Upper lobe of left lung (tissue), 6 donors: ENCODE data around the gene KRTAP21-3. TPM values are rescaled to one million over a fixed set of nuclear protein-coding genes. Genes with fewer than 3 reads are reported as not detected.

Experiments used
- ATAC-seq, 2 donors: fragments of 200-7000 bp; cut with Tn5 transposase; one replicate each; pipeline ENCODE4 v1.9.1; 2022; ENCODE audit warnings: mild to moderate bottlenecking in 2 of 2, moderate library complexity in 2 of 2; ENCODE audit not compliant: low FRiP score in 2 of 2
- DNase-seq, 2 donors: peaks; one replicate each; pipeline ENCODE4 v3.0.0-alpha.2; 2019 to 2020
- H3K27ac ChIP-seq, 4 donors: fragments of 200-600 bp; sonication (generic); one replicate each; pipeline ENCODE4 v1.5.1; 2016 to 2019
- H3K27me3 ChIP-seq, 4 donors: fragments of 200-600 bp; sonication (generic); one replicate each; pipeline ENCODE4 v1.5.1; 2017 to 2019
- H3K36me3 ChIP-seq, 4 donors: fragments of 200-600 bp; sonication (generic); one replicate each; pipeline ENCODE4 v1.5.1; 2016 to 2019
- H3K4me1 ChIP-seq, 4 donors: fragments of 200-600 bp; sonication (generic); one replicate each; pipeline ENCODE4 v1.5.1; 2018 to 2019
- H3K4me3 ChIP-seq, 4 donors: fragments of 200-600 bp; sonication (generic); one replicate each; pipeline ENCODE4 v1.5.1; 2017 to 2019; ENCODE audit warnings: mild to moderate bottlenecking in 2 of 4, moderate library complexity in 1 of 4
- H3K9me3 ChIP-seq, 4 donors: fragments of 200-600 bp; sonication (generic); one replicate each; pipeline ENCODE4 v1.5.1; 2018 to 2019
- CTCF ChIP-seq, 6 experiments: fragments of 450-650 bp in 4 of 6; fragments of 200-600 bp in 2 of 6; sonication (generic) in 2 of 6; IDR thresholded peaks; one replicate each; pipeline ENCODE4 v1.5.1; 2016 to 2019; ENCODE audit warnings: antibody characterized with exemption in 6 of 6
- EP300 ChIP-seq, 4 donors: sonication (generic); formaldehyde crosslinking; IDR thresholded peaks; one replicate each; pipeline ENCODE4 v1.5.1; 2017; ENCODE audit warnings: antibody characterized with exemption in 4 of 4, control low read depth in 2 of 4
- POLR2A ChIP-seq, 4 donors: fragments of 450-650 bp; IDR thresholded peaks; one replicate each; pipeline ENCODE4 v1.5.1; 2016 to 2017; ENCODE audit warnings: antibody characterized with exemption in 4 of 4, mild to moderate bottlenecking in 2 of 4
- POLR2AphosphoS5 ChIP-seq, 2 donors: sonication (generic); formaldehyde crosslinking; IDR thresholded peaks; one replicate each; pipeline ENCODE4 v1.5.1; 2017; ENCODE audit warnings: antibody characterized with exemption in 2 of 2
- WGBS, 2 donors: methylation state at CpG; one replicate each; pipeline ENCODE4 v1.1.5; 2017 to 2018; 5-methylcytosine and 5-hydroxymethylcytosine counted together
- total RNA-seq, 6 donors: library from RNA; depleted of rRNA in 4 of 6; stranded (reverse); fragments of >200 nt in 4 of 6; gene quantifications; one replicate each; pipeline versions ENCODE4 v1.1.0 to v1.2.1, GENCODE V29; 2016 to 2021
- donor health status: DM: no; HTN: no; CAD: no; lungs with moderate emphysema.
- donor health status: DM: no; HTN: yes; CAD: no; lungs with severe emphysema.

KRTAP21-3 gene
- total RNA-seq, 6 donors from 2014 or later = not detected

DNA sequence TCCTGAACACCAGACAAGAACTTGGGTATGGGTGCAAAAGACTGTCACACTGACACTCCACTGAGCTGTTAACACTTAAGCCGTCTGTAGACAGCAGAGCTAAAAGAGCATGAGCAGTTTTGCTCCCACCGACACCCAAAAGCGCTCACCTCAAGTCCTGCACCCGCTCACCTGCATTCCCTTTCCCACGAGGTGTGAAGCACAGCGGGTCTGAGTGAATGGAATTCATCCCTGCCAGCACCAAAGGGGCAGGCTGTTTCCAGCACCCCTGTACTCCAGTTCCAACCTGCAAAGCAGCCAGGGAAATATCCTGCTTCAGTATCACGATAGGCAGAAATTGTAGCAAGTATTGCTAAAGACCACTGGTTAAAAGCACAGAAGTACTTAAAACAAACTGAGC, 28.8 kb downstream of the KRTAP21-3 start:
- no peaks in the 10 kb centered on the region for H3K4me1 ChIP-seq
- 64 to 67% methylated on average over 5 to 7 of the region's 7 CpGs for WGBS, 2 donors
- no peaks in the 10 kb centered on the region for H3K36me3 ChIP-seq
- no peak overlapping the region for H3K4me3 ChIP-seq
- H3K27ac ChIP-seq = no peak overlapping the region
- H3K9me3 ChIP-seq = no peaks in the 10 kb centered on the region
- DNase-seq (no peak), ATAC-seq (no peak)
- H3K27me3 ChIP-seq = no peaks in the 10 kb centered on the region
- TF ChIP-seq POLR2A (IDR thresholded peaks at IDR 0.05) (no peak), CTCF (IDR thresholded peaks at IDR 0.05) (no peak), EP300 (IDR thresholded peaks at IDR 0.05) (no peak), POLR2AphosphoS5 (IDR thresholded peaks at IDR 0.05) (no peak)

- Histone ChIP-seq H3K27ac (no peak overlapping the region), H3K27me3 (no peaks in the 10 kb centered on the region), H3K36me3 (no peaks in the 10 kb centered on the region), H3K9me3 (no peaks in the 10 kb centered on the region), H3K4me3 (no peak overlapping the region), H3K4me1 (no peaks in the 10 kb centered on the region)
- DNase-seq = no peak
- no peak for ATAC-seq
- WGBS, 2 donors = 73 to 79% methylated on average over 6 of the region's 6 CpGs
- TF ChIP-seq POLR2AphosphoS5 (IDR thresholded peaks at IDR 0.05) (no peak), EP300 (IDR thresholded peaks at IDR 0.05) (no peak), CTCF (IDR thresholded peaks at IDR 0.05) (no peak), POLR2A (IDR thresholded peaks at IDR 0.05) (no peak)
Measured at GRCh38 chr21:30684506-30684905, 34.1 kb downstream of the KRTAP21-3 start.

GRCh38 chr21:30680586-30680985, 38.0 kb downstream of the KRTAP21-3 start:
- ATAC-seq (no peak), DNase-seq (no peak)
- H3K27ac ChIP-seq = no peak overlapping the region
- H3K4me1 ChIP-seq = no peaks in the 10 kb centered on the region
- no peaks in the 10 kb centered on the region for H3K36me3 ChIP-seq
- H3K27me3 ChIP-seq = no peaks in the 10 kb centered on the region
- H3K4me3 ChIP-seq = no peak overlapping the region
- no peaks in the 10 kb centered on the region for H3K9me3 ChIP-seq
- 35% methylated on average over 1 of the region's 1 CpG for WGBS, 2 donors
- TF ChIP-seq EP300 (IDR thresholded peaks at IDR 0.05) = no peak
- TF ChIP-seq CTCF (IDR thresholded peaks at IDR 0.05) = no peak
- TF ChIP-seq POLR2A (IDR thresholded peaks at IDR 0.05) = no peak
- TF ChIP-seq POLR2AphosphoS5 (IDR thresholded peaks at IDR 0.05) = no peak

GRCh38 chr21:30676737-30677136, 41.8 kb downstream of the KRTAP21-3 start:
- H3K27me3 ChIP-seq = no peaks in the 10 kb centered on the region
- no peak for DNase-seq
- TF ChIP-seq POLR2AphosphoS5 (IDR thresholded peaks at IDR 0.05) = no peak
- TF ChIP-seq POLR2A (IDR thresholded peaks at IDR 0.05) = no peak
- no peak for TF ChIP-seq CTCF (IDR thresholded peaks at IDR 0.05)
- no peak for TF ChIP-seq EP300 (IDR thresholded peaks at IDR 0.05)
- no peak for ATAC-seq
- H3K27ac ChIP-seq = no peak overlapping the region
- H3K9me3 ChIP-seq = no peaks in the 10 kb centered on the region
- H3K4me1 ChIP-seq = no peaks in the 10 kb centered on the region
- no peaks in the 10 kb centered on the region for H3K36me3 ChIP-seq
- no peak overlapping the region for H3K4me3 ChIP-seq

DNA sequence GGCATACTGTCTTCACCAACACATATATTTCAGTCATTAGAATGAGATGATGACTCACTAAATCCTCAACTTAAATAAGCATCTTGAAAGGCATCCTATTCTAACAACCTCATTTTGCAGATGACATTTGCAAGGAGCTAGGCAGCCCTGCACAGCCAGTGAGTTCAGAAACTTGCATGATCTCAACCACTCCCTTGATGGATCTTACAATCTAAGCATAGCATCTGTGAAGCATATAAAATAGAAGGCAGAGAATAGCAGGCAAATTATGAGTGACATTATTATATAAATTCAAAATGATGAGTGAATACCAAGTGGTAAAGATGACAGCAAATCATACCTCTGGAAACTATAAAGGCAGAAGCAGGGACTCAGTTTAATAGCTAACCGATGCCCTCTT, 44.3 kb downstream of the KRTAP21-3 start:
- WGBS, 2 donors = 64 to 72% methylated on average over 1 of the region's 1 CpG

More for the DNA sequence above, 44.3 kb downstream of the KRTAP21-3 start:
- DNase-seq (no peak), ATAC-seq (no peak)
- TF ChIP-seq CTCF (IDR thresholded peaks at IDR 0.05) (no peak), POLR2A (IDR thresholded peaks at IDR 0.05) (no peak), POLR2AphosphoS5 (IDR thresholded peaks at IDR 0.05) (no peak), EP300 (IDR thresholded peaks at IDR 0.05) (no peak)
- no peaks in the 10 kb centered on the region for H3K9me3 ChIP-seq
- H3K27ac ChIP-seq = no peak overlapping the region
- H3K4me1 ChIP-seq = no peaks in the 10 kb centered on the region
- no peak overlapping the region for H3K4me3 ChIP-seq
- H3K36me3 ChIP-seq = no peaks in the 10 kb centered on the region
- H3K27me3 ChIP-seq = no peaks in the 10 kb centered on the region
